Retinal pigment epithelial cell (primary cell): ENCODE results near the gene SPI1.

Experiments
- DNase-seq: peaks from one replicate; pipeline ENCODE4 v3.0.0-alpha.2; 2010; ENCODE audit warnings: low read depth
- H3K4me3 ChIP-seq: 2 replicates; pipeline ENCODE4 v1.5.1; 2011; ENCODE audit warnings: mild to moderate bottlenecking, low read length, control low read depth, moderate library complexity
- CTCF ChIP-seq: conservative IDR thresholded peaks from 2 replicates; pipeline ENCODE4 v1.5.1; 2011; ENCODE audit warnings: low read depth, low read length, control low read depth, inconsistent platforms

SPI1 gene

GRCh38 chr11:47360341-47360740 lies 18.0 kb downstream of the SPI1 start:
- TF ChIP-seq CTCF = no peak
- no peak for DNase-seq
- H3K4me3 ChIP-seq = no peak overlapping the region

- DNase-seq = no peak
- H3K4me3 ChIP-seq = no peak overlapping the region
- no peak for TF ChIP-seq CTCF
These were observed 18.8 kb downstream of the SPI1 start for GRCh38 chr11:47359586-47359985.

GRCh38 chr11:47359162-47359561 lies 19.2 kb downstream of the SPI1 start:
- no peak for TF ChIP-seq CTCF
- no peak for DNase-seq
- no peak overlapping the region for H3K4me3 ChIP-seq

- no peak for DNase-seq
- H3K4me3 ChIP-seq = no peak overlapping the region
- no peak for TF ChIP-seq CTCF
These were observed 19.7 kb downstream of the SPI1 start for GRCh38 chr11:47358731-47359051.

- no peak overlapping the region for H3K4me3 ChIP-seq
- TF ChIP-seq CTCF = no peak
- no peak for DNase-seq
These were observed 20.2 kb downstream of the SPI1 start for GRCh38 chr11:47357985-47358730.

GRCh38 chr11:47356998-47357329 lies 21.4 kb downstream of the SPI1 start:
- no peak for DNase-seq
- no peak overlapping the region for H3K4me3 ChIP-seq
- TF ChIP-seq CTCF = no peak

- no peak for TF ChIP-seq CTCF
- DNase-seq = no peak
- no peak overlapping the region for H3K4me3 ChIP-seq
These were observed 22.0 kb downstream of the SPI1 start for GRCh38 chr11:47356129-47356997.
